Measurements from ENCODE around the gene RAB11FIP5.
A peak's percentile ranks its signal among the peaks of the same experiment; 100 is the strongest.
"Not testable (repeated sequence)": the region's sequence is repeated elsewhere in the genome, so short reads cannot be mapped to it uniquely, and the experiment has no call there.

The RAB11FIP5 gene

DNA sequence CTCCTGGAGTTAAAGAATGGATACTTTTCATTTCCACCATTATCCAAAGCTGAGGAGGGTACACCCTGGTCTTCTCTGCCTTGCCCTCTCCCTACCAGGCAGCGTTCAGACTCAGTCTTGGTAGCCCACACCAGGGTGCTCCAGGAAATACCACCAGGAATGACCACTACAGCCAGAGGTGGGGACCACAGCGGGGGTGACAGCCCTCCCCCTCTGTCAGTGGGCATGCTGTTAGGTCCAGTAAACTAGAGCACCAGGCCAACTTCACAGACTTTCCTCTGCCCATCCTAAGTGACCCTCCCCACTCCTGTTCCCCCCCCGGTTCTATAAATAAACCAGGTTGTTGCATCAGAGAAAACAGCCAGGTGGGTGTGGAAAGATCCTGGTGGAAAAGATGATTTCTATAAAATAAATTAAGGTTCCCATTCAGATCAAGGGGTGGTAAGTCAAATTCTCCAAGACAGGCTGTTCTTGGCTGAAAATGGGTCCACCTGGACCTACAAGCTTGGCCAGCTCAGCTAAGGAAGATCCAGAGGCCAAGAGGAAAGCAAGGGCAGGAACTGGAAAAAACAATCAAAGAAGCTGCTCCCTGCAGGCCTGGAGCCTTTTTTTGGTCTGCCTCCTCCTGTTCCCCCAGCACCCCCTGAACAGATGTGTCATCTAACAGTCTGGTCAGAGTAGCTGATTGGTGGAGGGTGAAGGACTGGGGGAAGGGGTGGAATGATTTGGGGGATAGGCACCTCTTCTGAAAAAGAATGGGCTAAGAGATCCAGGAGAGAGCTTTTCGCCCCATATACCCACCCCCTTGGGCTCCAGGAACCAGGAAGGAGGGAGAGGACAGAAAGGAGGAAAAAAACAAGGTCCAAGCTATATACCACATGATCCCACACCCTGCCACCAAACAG is 2.3 kb downstream of the RAB11FIP5 start:
- DNase-seq (ENCODE audit: low read depth) = peak; percentile 61

GRCh38 chr2:73109431-73110167 is 3.1 kb downstream of the RAB11FIP5 start:
- DNase-seq (ENCODE audit: low read depth) = no peak

- DNase-seq (ENCODE audit: low read depth) = no peak
These were observed 5.4 kb downstream of the RAB11FIP5 start for GRCh38 chr2:73107211-73107926.

GRCh38 chr2:73106791-73107190 is 6.0 kb downstream of the RAB11FIP5 start:
- DNase-seq (ENCODE audit: low read depth) = no peak

DNA sequence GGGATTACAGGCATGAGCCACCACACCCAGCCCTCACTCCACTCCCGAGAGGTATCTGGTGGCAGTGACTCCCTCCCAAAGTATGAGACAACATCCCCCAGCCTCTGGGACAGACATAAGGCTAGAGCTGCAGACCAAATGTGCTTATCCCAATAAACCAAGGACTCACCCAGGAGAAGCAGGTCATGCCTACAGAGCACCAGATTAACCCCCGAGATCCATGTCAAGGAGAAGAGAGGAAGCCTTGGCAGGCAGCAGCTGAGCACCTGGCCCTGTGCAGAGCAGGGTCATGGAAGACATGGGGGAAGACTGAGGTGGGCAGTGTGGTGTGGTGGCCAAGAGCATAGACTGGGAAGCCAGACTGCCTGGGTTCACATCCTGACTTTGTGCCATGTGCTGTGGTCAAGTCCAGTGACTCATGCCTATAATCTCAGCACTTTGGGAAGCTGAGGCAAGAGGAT is 7.2 kb downstream of the RAB11FIP5 start:
- DNase-seq (ENCODE audit: low read depth) = no peak

DNA sequence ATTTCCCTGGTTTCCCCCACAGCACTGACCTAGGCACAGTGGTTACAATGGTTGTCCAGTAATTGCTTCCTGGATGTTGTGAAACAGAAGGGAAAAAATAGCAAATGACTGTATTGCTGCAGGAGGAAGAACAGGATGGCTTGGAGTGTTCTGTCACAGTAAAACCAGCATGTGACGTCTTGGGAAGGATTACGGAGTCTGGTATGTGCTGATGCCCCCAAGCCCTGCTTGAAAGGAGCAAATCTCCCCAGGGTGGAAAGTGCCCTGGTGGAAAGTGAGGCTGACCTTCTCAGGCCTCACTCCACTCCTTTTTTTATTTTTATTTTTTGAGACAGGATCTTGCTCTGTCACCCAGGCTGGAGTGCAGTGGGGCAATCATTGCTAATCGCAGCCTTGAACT is 7.8 kb downstream of the RAB11FIP5 start:
- DNase-seq (ENCODE audit: low read depth) = no peak

- DNase-seq (ENCODE audit: low read depth) = no peak
These were observed 9.7 kb downstream of the RAB11FIP5 start for GRCh38 chr2:73103018-73103542.

GRCh38 chr2:73101626-73102256 is 11.0 kb downstream of the RAB11FIP5 start:
- DNase-seq (ENCODE audit: low read depth) = no peak

DNA sequence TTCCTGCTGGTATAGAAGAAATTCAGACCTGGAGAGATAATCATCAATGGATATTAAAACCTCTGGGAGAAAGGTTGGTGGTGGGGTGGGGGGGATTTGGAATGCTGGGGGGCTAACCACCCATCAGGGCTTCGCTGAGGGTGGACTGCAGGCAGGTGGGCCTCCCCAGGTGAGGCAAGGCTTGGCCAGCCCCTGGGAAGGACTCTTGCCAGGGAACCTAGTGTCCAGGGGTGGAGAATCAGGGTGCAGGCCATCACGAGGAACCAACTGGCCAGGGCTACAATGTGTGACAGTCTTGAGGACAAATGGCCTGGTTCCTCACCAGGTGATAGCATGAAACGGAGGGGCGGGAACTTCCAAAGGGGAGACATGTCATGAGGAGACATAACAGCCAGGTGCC is 11.8 kb downstream of the RAB11FIP5 start:
- DNase-seq (ENCODE audit: low read depth) = no peak

DNA sequence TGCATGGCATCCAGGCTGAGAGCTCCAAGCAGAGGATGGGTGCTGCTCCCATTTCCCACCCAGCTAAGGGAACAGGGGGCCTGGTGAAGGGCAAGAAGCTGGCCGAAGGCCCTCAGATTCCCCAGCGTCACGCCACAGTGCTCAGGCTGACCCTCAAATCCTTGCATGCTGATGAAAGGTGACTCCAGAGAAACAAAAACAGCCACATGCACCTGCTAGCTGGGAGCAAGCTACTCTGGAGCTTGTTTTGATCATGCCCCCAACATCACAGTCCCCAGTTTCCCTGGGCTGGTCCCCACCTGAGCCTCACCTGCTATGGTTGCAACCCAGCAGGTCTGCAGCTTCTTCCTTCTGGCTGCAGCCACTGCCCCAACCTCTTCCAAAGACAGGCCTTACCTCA is 13.3 kb downstream of the RAB11FIP5 start:
- no peak for DNase-seq (ENCODE audit: low read depth)

GRCh38 chr2:73095910-73096309 is 16.8 kb downstream of the RAB11FIP5 start:
- no peak for DNase-seq (ENCODE audit: low read depth)

DNA sequence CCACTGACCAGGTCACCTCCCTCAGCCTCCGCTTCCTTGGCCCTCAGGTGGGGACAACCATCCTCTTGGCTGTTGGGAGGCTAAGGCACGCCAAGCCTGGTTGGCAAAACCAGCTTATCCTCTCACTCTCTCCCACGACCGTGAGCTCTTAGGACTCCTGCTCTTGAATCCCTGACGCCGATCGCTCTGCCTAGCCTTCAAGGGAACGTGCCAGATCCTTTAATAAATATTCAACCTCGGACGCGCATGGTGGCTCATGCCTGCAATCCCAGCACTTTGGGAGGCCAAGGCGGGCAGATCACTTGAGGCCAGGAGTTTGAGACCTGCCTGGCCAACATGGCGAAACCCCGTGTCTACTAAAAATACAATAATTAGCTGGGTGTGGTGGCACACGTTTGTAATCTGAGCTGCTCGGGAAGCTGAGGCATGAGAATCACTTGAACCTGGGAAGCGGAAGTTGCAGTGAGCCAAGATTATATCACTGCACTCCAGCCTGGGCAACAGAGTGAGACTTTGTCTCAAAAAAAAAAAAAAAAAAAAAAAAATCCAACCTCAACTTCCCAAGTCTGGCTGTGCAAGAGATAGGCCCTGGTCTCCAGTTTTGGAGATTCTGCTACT is 19.0 kb downstream of the RAB11FIP5 start:
- not testable (repeated sequence) for DNase-seq (ENCODE audit: low read depth)

DNA sequence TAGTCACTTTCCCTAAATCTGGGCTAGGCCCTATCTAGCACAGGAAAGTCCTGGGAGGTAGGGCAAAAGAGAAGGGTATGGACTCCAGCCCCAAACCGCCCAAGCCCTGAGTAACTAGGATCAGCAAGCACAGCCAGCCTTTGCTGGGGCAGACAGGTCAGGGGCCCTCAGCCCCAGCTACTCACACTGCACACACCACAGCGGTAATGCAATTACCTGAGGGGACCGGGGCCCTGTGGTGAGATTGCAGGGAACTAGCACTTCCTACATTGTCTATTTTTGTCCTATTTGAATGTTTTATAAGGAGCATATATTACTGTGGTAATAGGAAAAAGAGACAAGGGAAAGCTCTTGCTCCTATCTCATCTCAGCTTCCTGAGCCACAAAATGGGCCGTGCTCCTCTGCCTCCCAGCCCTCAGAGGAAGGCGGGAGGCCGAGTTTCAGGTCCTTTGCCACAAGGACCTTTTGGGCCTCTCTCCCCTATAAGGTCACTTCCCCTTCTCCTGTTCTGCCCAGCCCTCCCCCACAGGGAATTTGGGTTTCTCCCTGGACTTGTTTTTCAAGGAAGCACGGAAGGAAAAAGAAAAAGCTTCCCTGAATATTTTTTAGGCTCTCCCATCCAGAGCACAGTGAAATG is 20.5 kb downstream of the RAB11FIP5 start:
- no peak for DNase-seq (ENCODE audit: low read depth)

GRCh38 chr2:73091696-73092095 is 21.1 kb downstream of the RAB11FIP5 start:
- DNase-seq (ENCODE audit: low read depth) = no peak

- no peak for DNase-seq (ENCODE audit: low read depth)
These were observed 21.6 kb downstream of the RAB11FIP5 start for GRCh38 chr2:73091164-73091563.

- peak; percentile 95 for DNase-seq (ENCODE audit: low read depth)
These were observed 23.3 kb downstream of the RAB11FIP5 start for GRCh38 chr2:73089270-73090030.

DNA sequence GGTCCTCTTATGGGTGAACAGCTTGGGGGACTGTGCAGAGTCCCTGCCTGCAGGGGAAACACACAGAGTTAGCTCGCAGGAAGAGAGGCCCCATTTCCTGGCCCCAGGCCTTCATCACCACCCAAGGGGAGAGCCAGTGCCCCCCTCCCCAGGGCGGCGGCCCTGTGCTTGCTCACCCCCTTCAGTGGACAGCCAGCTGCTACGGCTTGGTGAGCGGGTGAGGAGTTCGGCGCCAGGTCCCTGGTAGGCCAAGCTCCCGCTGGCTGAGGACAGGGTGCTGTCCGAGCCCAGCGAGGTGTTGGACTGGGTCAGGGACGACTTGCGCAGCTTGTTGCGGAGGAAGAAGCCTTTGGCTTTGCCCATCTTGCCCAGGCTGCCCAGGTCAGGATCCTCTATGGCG is 24.0 kb downstream of the RAB11FIP5 start:
- DNase-seq (ENCODE audit: low read depth) = no peak

- DNase-seq (ENCODE audit: low read depth) = no peak
These were observed 24.5 kb downstream of the RAB11FIP5 start for GRCh38 chr2:73088211-73088610.

GRCh38 chr2:73087311-73087710 is 25.4 kb downstream of the RAB11FIP5 start:
- DNase-seq (ENCODE audit: low read depth) = no peak

- peak; percentile 41 for DNase-seq (ENCODE audit: low read depth)
These were observed 27.1 kb downstream of the RAB11FIP5 start for GRCh38 chr2:73085691-73086090.
